ENCODE results near the gene ANGPT4.

The ANGPT4 gene

DNA sequence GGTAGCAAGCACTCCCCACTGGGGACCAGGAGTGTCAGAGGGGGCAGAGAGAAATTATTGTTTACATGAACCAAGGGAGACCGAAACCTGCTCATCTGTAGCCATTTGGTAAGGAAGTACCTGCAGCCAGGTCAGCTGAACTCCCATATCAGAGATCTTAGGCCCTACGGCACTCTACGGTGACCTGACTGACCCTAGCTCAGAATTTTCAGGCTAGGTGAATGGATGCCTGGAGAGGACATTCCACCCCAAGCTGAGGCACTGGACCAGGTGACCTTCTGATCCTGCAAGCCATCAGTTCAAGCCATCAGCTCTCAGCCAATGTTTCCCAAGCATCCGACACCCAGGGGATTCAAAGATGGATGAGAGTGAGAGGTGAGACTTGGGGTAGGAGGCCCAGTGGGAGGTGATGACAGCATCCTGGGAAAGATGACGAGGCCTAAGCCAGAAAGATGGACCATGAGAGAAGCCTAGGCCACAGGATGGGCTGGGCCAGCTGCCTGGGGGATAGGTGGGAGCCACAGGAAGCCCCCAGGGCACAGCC lies 2.8 kb downstream of the ANGPT4 start:
- H3K36me3 ChIP-seq (ENCODE audit: insufficient read depth, low read length): no peaks in the 10 kb centered on the region
- H3F3A ChIP-seq (ENCODE audit: insufficient read depth, low read length): no peaks in the 10 kb centered on the region
- no peak overlapping the region for H3K4me2 ChIP-seq (ENCODE audit: low read length)
- no peak overlapping the region for H3K4me3 ChIP-seq (ENCODE audit: low read depth, low read length, poor library complexity, severe bottlenecking)
- no peak overlapping the region for H3K9ac ChIP-seq (ENCODE audit: low read length)
- no peak for TF ChIP-seq CTCF (IDR thresholded peaks at IDR 0.05; ENCODE audit: low read length)
- no peak for TF ChIP-seq EZH2 (IDR thresholded peaks at IDR 0.05; ENCODE audit: borderline replicate concordance, low read length)
- H3K79me2 ChIP-seq (ENCODE audit: insufficient read depth, low read length): no peaks in the 10 kb centered on the region
- no peak overlapping the region for H3K27ac ChIP-seq (ENCODE audit: low read depth, low read length, poor library complexity, severe bottlenecking)
- no peaks in the 10 kb centered on the region for H3K4me1 ChIP-seq (ENCODE audit: insufficient read depth, low read length, severe bottlenecking)
- H3K9me3 ChIP-seq (ENCODE audit: low read length): no peaks in the 10 kb centered on the region
- no peaks in the 10 kb centered on the region for H3K9me2 ChIP-seq (ENCODE audit: low read depth, low read length)
- no peaks in the 10 kb centered on the region for H3K27me3 ChIP-seq (ENCODE audit: insufficient read depth, low read length)
- H2AFZ ChIP-seq (ENCODE audit: low read length): no peak overlapping the region
- H4K20me1 ChIP-seq (ENCODE audit: insufficient read depth, low read length): no peaks in the 10 kb centered on the region

DNA sequence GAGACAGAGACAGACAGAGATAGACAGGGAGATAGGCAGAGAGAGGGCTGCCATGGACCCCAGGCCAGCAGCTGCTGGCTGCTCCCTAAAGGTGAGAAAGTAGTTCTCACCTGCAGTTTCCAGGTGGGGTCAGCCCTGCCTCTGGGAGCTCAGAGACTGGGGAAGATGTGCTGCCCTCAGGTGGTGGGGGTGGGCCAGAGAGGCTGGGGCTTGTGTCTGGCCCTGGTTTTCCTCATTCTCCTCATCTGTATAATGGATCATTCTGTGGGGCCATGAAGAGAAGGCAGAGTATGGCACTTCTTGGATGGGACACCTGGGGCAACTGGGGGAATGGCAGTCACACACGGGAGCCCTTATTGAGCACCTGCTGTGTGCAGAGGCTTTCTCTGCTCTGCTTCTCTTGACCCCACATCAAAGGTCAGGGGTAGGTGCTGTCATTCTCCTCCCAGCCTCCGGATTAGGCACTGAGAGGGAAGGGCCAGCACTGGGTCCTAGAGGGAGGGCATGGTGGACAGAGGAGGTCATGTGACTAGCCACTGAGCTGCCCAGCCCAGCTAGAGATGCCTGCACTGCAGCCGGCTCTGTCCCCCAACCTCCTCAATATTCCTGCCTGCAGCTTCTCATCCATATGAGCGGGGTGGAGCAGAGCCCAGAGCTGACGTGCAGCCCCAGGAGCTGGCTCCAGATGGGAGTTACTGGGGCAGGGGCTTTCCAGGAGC lies 4.1 kb downstream of the ANGPT4 start:
- H3F3A ChIP-seq (ENCODE audit: insufficient read depth, low read length): no peaks in the 10 kb centered on the region
- H3K9me2 ChIP-seq (ENCODE audit: low read depth, low read length): no peaks in the 10 kb centered on the region
- H3K27me3 ChIP-seq (ENCODE audit: insufficient read depth, low read length): no peaks in the 10 kb centered on the region
- H3K9ac ChIP-seq (ENCODE audit: low read length): no peak overlapping the region
- no peak for TF ChIP-seq EZH2 (IDR thresholded peaks at IDR 0.05; ENCODE audit: borderline replicate concordance, low read length)
- TF ChIP-seq CTCF (IDR thresholded peaks at IDR 0.05; ENCODE audit: low read length): peak; percentile 46
- H3K27ac ChIP-seq (ENCODE audit: low read depth, low read length, poor library complexity, severe bottlenecking): no peak overlapping the region
- H4K20me1 ChIP-seq (ENCODE audit: insufficient read depth, low read length): no peaks in the 10 kb centered on the region
- H3K36me3 ChIP-seq (ENCODE audit: insufficient read depth, low read length): no peaks in the 10 kb centered on the region
- H3K4me1 ChIP-seq (ENCODE audit: insufficient read depth, low read length, severe bottlenecking): no peaks in the 10 kb centered on the region
- H3K4me3 ChIP-seq (ENCODE audit: low read depth, low read length, poor library complexity, severe bottlenecking): no peak overlapping the region
- no peak overlapping the region for H3K4me2 ChIP-seq (ENCODE audit: low read length)
- no peak overlapping the region for H2AFZ ChIP-seq (ENCODE audit: low read length)
- H3K79me2 ChIP-seq (ENCODE audit: insufficient read depth, low read length): no peaks in the 10 kb centered on the region
- H3K9me3 ChIP-seq (ENCODE audit: low read length): no peaks in the 10 kb centered on the region

DNA sequence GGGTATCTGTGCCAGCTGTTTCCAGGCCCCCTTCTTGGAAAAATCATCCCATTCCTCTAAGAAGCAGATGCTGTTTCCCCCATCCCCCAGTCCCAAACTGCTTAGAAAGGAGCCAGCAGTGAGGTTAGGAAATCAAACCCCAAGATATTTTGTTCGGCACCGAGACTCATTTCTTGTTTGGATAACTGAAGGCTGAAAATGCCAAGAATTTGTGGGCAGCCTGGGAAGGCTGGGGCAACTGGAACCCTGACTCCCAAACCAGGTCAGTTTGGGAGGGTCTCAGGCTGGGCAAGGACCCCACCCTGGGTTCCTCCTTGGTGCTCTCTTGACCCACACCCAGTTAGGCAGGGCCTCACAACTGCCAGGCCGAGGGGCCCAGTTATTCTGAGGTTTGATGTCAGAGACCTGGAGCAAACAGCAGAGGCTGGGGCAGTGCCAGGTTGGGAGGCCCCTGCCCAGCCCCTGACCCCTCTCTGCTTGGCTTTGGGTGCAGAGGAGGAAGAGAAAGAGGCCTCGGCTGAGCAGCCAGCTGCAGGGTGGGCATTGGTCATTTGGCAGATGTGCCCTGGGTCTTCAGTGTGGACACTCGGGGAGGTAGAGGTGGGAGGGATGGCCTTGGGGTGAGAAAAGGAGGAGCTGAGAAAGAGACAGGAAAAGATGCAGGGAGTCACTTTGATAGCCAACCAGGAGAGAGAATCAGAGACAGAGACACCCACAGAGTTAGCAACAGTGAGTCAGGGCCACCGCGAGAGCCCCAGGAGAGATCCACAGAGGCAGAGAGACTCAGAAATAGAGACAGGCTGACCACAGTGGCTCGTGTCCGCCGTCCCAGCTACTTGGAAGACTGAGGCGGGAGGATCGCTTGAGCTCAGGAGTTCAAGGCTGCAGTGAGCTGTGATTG lies 5.0 kb downstream of the ANGPT4 start:
- Histone ChIP-seq H3K4me2 (ENCODE audit: low read length) (no peak overlapping the region), H3K36me3 (ENCODE audit: insufficient read depth, low read length) (no peaks in the 10 kb centered on the region), H3K9ac (ENCODE audit: low read length) (no peak overlapping the region), H3K27ac (ENCODE audit: low read depth, low read length, poor library complexity, severe bottlenecking) (no peak overlapping the region), H3F3A (ENCODE audit: insufficient read depth, low read length) (no peaks in the 10 kb centered on the region), H3K4me3 (ENCODE audit: low read depth, low read length, poor library complexity, severe bottlenecking) (no peak overlapping the region), H3K79me2 (ENCODE audit: insufficient read depth, low read length) (no peaks in the 10 kb centered on the region), H3K4me1 (ENCODE audit: insufficient read depth, low read length, severe bottlenecking) (no peaks in the 10 kb centered on the region), H3K9me2 (ENCODE audit: low read depth, low read length) (no peaks in the 10 kb centered on the region), H2AFZ (ENCODE audit: low read length) (no peak overlapping the region), H4K20me1 (ENCODE audit: insufficient read depth, low read length) (no peaks in the 10 kb centered on the region), H3K9me3 (ENCODE audit: low read length) (no peaks in the 10 kb centered on the region), H3K27me3 (ENCODE audit: insufficient read depth, low read length) (no peaks in the 10 kb centered on the region)
- TF ChIP-seq CTCF (IDR thresholded peaks at IDR 0.05; ENCODE audit: low read length): no peak
- TF ChIP-seq EZH2 (IDR thresholded peaks at IDR 0.05; ENCODE audit: borderline replicate concordance, low read length): no peak

All from OCI-LY1 (cell line).